ENCODE results near the gene MYRIP.

Gene MYRIP

GRCh38 chr3:39980781-39981180, 171.4 kb downstream of the MYRIP start:
- H3K4me2 ChIP-seq, result 0 out of 22 replicates have a peak overlapping the region, but pooled peaks of 1 of the 11 experiments have one; percentile 38
- 0 out of 22 replicates have a peak, but pooled peaks cover 0 to 5% (median 0%) of the 10 kb centered on the region in 11 experiments for H3K9me3 ChIP-seq (replicated peaks in 1 of 11)
- H3K4me3 ChIP-seq, result no peak overlapping the region
- H3K9ac ChIP-seq, result no peak overlapping the region
- no peak overlapping the region for H3K27ac ChIP-seq
- peaks cover 0 to 35% (median 27%) of the 10 kb centered on the region in 10 experiments; a peak in 16 of 20 replicates for H3K4me1 ChIP-seq
- no peaks in the 10 kb centered on the region for H4K20me1 ChIP-seq
- no peaks in the 10 kb centered on the region for H3K36me3 ChIP-seq
- TF ChIP-seq Cebpa-rat (IDR thresholded peaks at IDR 0.05), result peak in 1 of 11 experiments; percentile 50; a peak in 2 of 22 replicates
- H3K27me3 ChIP-seq, result no peaks in the 10 kb centered on the region

GRCh38 chr3:39981547-39982184, 172.3 kb downstream of the MYRIP start:
- H3K4me2 ChIP-seq, result peak overlapping the region in 7 of 11 experiments; percentile 2 to 38 (median 22); a peak in 10 of 22 replicates
- no peak for TF ChIP-seq Cebpa-rat (IDR thresholded peaks at IDR 0.05)
- no peak overlapping the region for H3K27ac ChIP-seq
- no peak overlapping the region for H3K9ac ChIP-seq
- no peak overlapping the region for H3K4me3 ChIP-seq
- no peaks in the 10 kb centered on the region for H4K20me1 ChIP-seq
- no peaks in the 10 kb centered on the region for H3K36me3 ChIP-seq
- 0 out of 22 replicates have a peak, but pooled peaks cover 0 to under 1% (median 0%) of the 10 kb centered on the region in 11 experiments for H3K9me3 ChIP-seq (replicated peaks in 1 of 11)
- no peaks in the 10 kb centered on the region for H3K27me3 ChIP-seq
- peaks cover 0 to 35% (median 27%) of the 10 kb centered on the region in 10 experiments; a peak in 16 of 20 replicates for H3K4me1 ChIP-seq

GRCh38 chr3:39982665-39983357, 173.4 kb downstream of the MYRIP start:
- Histone ChIP-seq H3K4me1 (peaks cover 0 to 35% (median 27%) of the 10 kb centered on the region in 10 experiments; a peak in 16 of 20 replicates), H3K36me3 (no peaks in the 10 kb centered on the region), H3K27ac (no peak overlapping the region), H4K20me1 (no peaks in the 10 kb centered on the region), H3K27me3 (no peaks in the 10 kb centered on the region), H3K4me2 (no peak overlapping the region), H3K9ac (no peak overlapping the region), H3K9me3 (replicated peaks in 1 of 11) (no peaks in the 10 kb centered on the region), H3K4me3 (no peak overlapping the region)
- TF ChIP-seq Cebpa-rat (IDR thresholded peaks at IDR 0.05), result no peak

GRCh38 chr3:39989746-39990145, 180.3 kb downstream of the MYRIP start:
- no peaks in the 10 kb centered on the region for H4K20me1 ChIP-seq
- no peaks in the 10 kb centered on the region for H3K27me3 ChIP-seq
- no peak overlapping the region for H3K27ac ChIP-seq
- H3K9me3 ChIP-seq (replicated peaks in 1 of 11), result peaks cover 26 to 39% (median 34%) of the 10 kb centered on the region in 11 experiments; a peak in 21 of 22 replicates
- no peak overlapping the region for H3K9ac ChIP-seq
- no peak overlapping the region for H3K4me3 ChIP-seq
- no peak overlapping the region for H3K4me2 ChIP-seq
- H3K36me3 ChIP-seq, result no peaks in the 10 kb centered on the region
- peaks cover 0 to 15% (median 12%) of the 10 kb centered on the region in 10 experiments; a peak in 15 of 20 replicates for H3K4me1 ChIP-seq
- TF ChIP-seq Cebpa-rat (IDR thresholded peaks at IDR 0.05), result no peak

- Histone ChIP-seq H4K20me1 (no peaks in the 10 kb centered on the region), H3K4me1 (peaks cover 0 to 15% (median 12%) of the 10 kb centered on the region in 10 experiments; a peak in 15 of 20 replicates), H3K27me3 (no peaks in the 10 kb centered on the region), H3K9ac (no peak overlapping the region), H3K9me3 (replicated peaks in 1 of 11) (peaks cover 26 to 43% (median 39%) of the 10 kb centered on the region in 11 experiments; a peak in 21 of 22 replicates), H3K4me2 (no peak overlapping the region), H3K27ac (no peak overlapping the region), H3K36me3 (no peaks in the 10 kb centered on the region), H3K4me3 (no peak overlapping the region)
- TF ChIP-seq Cebpa-rat (IDR thresholded peaks at IDR 0.05), result no peak
Measured at GRCh38 chr3:39990532-39990931, 181.1 kb downstream of the MYRIP start.

- H4K20me1 ChIP-seq, result no peaks in the 10 kb centered on the region
Measured at GRCh38 chr3:40008796-40009195, 199.4 kb downstream of the MYRIP start.

GRCh38 chr3:40009991-40010390, 200.6 kb downstream of the MYRIP start:
- no peaks in the 10 kb centered on the region for H3K36me3 ChIP-seq
- no peaks in the 10 kb centered on the region for H4K20me1 ChIP-seq
- H3K9me3 ChIP-seq (replicated peaks in 1 of 11), result no peaks in the 10 kb centered on the region
- H3K27ac ChIP-seq, result no peak overlapping the region
- TF ChIP-seq Cebpa-rat (IDR thresholded peaks at IDR 0.05), result no peak
- no peaks in the 10 kb centered on the region for H3K4me1 ChIP-seq
- no peak overlapping the region for H3K4me2 ChIP-seq
- no peaks in the 10 kb centered on the region for H3K27me3 ChIP-seq
- no peak overlapping the region for H3K9ac ChIP-seq
- H3K4me3 ChIP-seq, result no peak overlapping the region

More at GRCh38 chr3:40008796-40009195, 199.4 kb downstream of the MYRIP start:
- no peak for TF ChIP-seq Cebpa-rat (IDR thresholded peaks at IDR 0.05)
- Histone ChIP-seq H3K27me3 (no peaks in the 10 kb centered on the region), H3K4me2 (no peak overlapping the region), H3K9me3 (replicated peaks in 1 of 11) (no peaks in the 10 kb centered on the region), H3K36me3 (no peaks in the 10 kb centered on the region), H3K9ac (no peak overlapping the region), H3K4me1 (no peaks in the 10 kb centered on the region), H3K27ac (no peak overlapping the region), H3K4me3 (no peak overlapping the region)

- Histone ChIP-seq H3K4me2 (no peak overlapping the region), H3K27ac (no peak overlapping the region), H3K4me1 (no peaks in the 10 kb centered on the region), H3K9me3 (replicated peaks in 1 of 11) (no peaks in the 10 kb centered on the region), H4K20me1 (no peaks in the 10 kb centered on the region), H3K4me3 (no peak overlapping the region), H3K9ac (no peak overlapping the region), H3K27me3 (no peaks in the 10 kb centered on the region), H3K36me3 (no peaks in the 10 kb centered on the region)
- no peak for TF ChIP-seq Cebpa-rat (IDR thresholded peaks at IDR 0.05)
Measured at GRCh38 chr3:40012381-40012780, 203.0 kb downstream of the MYRIP start.

GRCh38 chr3:40016391-40016790, 207.0 kb downstream of the MYRIP start:
- no peak for TF ChIP-seq Cebpa-rat (IDR thresholded peaks at IDR 0.05)
- Histone ChIP-seq H3K4me2 (no peak overlapping the region), H3K27me3 (no peaks in the 10 kb centered on the region), H3K9ac (no peak overlapping the region), H4K20me1 (no peaks in the 10 kb centered on the region), H3K9me3 (replicated peaks in 1 of 11) (no peaks in the 10 kb centered on the region), H3K4me3 (no peak overlapping the region), H3K27ac (no peak overlapping the region), H3K4me1 (peaks cover 5 to 15% (median 8%) of the 10 kb centered on the region in 10 experiments; a peak in 16 of 20 replicates), H3K36me3 (no peaks in the 10 kb centered on the region)
